Hematopoietic multipotent progenitor cell (in vitro differentiated cells): ENCODE data around the gene PRR13. TPM values are rescaled to one million over a fixed set of nuclear protein-coding genes. Genes with fewer than 3 reads are reported as not detected.
A peak's percentile ranks its signal among the peaks of the same experiment; 100 is the strongest.
"Not testable (repeated sequence)": the region's sequence is repeated elsewhere in the genome, so short reads cannot be mapped to it uniquely, and the experiment has no call there.

Experiments
- DNase-seq, 3 donors: peaks; one replicate each; pipeline ENCODE4 v3.0.0-alpha.2; 2011 to 2015; ENCODE audit warnings: low read depth in 2 of 3, low spot score in 2 of 3
- total RNA-seq: library from RNA; depleted of rRNA; stranded (reverse); fragments of >200 nt; gene quantifications from one replicate; pipeline ENCODE4 v1.2.3, GENCODE V29; 2012

PRR13 gene
- total RNA-seq, 1 donor = 35.0 TPM

DNA sequence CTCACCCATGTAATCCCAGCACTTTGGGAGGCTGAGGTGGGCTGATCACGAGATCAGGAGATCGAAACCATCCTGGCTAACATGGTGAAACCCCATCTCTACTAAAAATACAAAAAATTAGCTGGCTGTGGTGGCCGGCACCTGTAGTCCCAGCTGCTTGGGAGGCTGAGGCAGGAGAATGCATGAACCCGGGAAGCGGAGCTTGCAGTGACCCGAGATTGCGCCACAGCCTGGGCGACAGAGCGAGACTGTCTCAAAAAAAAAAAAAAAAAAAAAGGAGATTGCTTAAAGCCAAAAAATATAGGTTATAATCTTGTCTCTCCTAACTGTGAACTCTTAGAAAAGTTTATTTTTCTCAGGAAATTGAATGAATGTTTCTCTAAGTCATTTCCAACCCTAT is 6.2 kb upstream of the PRR13 start:
- DNase-seq = not testable (repeated sequence)

DNA sequence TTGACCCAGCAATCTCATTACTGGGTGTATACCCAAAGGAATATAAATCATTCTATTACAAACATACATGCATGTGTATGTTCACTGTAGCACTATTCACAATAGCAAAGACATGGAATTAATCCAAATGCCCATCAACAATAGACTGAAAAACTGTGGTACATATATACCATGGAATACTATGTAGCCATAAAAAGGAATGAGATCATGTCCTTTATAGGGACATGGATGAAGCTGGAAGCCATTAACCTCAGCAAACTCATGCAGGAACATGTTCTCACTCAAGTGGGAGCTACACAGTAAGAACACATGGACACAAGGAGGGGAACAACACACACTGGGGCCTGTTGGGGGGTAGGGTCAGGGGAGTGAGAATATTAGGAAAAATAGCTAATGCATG is 2.0 kb upstream of the PRR13 start:
- DNase-seq = not testable (repeated sequence)

DNA sequence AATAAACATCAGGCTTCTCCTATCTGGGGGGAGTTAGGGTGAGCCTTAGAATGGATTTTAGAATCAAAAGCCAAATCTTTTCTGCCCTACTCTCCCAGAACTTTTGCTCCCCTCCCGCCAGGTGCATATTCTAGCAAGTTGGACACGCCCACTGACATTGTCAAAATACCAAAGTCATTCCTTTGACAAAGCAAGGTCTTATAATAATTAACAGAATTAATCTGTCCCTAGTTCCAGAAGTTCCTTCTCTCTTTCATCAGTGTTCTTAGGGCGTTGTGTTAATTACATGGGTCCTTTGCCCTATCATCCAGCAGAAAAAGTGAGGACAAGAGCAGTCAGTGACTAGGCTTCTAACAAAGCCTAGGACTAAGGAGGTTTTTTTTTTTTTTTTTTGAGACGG is 2.4 kb downstream of the PRR13 start:
- no peak for DNase-seq

DNA sequence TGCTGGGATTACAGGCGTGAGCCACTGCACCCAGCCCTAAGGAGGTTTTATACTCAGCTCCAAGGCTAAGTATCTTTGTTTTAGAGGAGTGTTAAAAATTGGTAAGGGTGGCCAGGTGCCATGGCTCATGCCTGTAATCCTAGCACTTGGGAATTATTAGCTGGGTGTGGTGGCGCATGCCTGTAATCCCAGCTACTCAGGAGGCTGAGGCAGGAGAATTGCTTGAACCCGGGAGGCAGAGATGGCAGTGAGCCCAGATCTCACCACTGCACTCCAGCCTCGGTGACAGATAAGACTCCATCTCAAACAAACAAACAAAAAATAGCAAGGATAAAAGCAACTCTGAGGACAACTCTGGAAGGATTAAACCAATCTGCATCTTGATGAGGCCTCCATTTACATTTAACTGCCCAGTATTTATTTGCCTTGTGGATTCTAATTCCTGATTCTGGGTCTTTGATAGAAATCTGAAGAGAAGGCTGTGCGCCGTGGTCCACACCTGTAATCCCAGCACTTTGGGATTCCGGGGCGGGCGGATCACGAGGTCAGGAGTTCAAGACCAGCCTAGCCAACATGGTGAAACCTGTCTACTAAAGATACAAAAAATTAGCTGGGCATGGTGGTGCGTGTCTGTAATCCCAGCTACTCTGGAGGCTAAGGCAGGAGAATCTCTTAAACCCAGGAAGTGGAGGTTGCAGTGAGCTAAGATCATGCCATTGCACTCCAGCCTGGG is 3.2 kb downstream of the PRR13 start:
- not testable (repeated sequence) for DNase-seq

- DNase-seq = no peak
These were observed 9.4 kb downstream of the PRR13 start for GRCh38 chr12:53450936-53451335.

DNA sequence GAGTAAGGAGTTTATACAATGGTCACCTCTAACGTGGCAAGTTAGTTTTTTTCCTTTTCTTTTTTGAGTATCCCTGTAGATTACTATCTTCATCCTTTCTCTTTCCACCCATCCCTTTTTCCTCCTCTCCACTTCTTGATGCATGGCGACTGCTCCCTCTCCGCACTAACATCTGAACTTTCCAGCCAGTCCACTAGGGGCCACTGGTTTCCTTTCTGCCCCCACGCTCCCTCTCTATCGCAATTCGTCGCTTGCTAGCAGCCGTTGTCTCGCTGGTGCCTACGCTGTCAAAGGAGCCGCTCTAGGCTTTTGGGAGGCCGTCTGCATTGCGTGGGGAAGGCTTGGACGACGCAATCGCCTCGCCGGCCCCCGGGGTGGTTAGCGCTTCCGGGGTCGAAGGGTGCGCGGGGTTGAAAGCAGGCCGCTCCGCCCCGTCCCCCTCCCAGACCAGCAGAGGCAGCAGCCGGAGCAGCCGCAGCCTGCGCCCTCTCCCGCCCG is 10.2 kb downstream of the PRR13 start, which contains the start of gene PCBP2:
PCBP2 (plus strand) TSS at position 442 of the 498 bp plus-strand sequence. CDS start 2,699 bp downstream, outside the sequence.
- peak; percentile 91 to 100 (median 99) for DNase-seq

GRCh38 chr12:53452159-53453077 is 10.9 kb downstream of the PRR13 start:
- DNase-seq = peak; percentile 83 to 86 (median 85)

GRCh38 chr12:53453953-53454640 is 12.6 kb downstream of the PRR13 start:
- no peak for DNase-seq

- DNase-seq = no peak
These were observed 13.2 kb downstream of the PRR13 start for GRCh38 chr12:53454707-53455106.

DNA sequence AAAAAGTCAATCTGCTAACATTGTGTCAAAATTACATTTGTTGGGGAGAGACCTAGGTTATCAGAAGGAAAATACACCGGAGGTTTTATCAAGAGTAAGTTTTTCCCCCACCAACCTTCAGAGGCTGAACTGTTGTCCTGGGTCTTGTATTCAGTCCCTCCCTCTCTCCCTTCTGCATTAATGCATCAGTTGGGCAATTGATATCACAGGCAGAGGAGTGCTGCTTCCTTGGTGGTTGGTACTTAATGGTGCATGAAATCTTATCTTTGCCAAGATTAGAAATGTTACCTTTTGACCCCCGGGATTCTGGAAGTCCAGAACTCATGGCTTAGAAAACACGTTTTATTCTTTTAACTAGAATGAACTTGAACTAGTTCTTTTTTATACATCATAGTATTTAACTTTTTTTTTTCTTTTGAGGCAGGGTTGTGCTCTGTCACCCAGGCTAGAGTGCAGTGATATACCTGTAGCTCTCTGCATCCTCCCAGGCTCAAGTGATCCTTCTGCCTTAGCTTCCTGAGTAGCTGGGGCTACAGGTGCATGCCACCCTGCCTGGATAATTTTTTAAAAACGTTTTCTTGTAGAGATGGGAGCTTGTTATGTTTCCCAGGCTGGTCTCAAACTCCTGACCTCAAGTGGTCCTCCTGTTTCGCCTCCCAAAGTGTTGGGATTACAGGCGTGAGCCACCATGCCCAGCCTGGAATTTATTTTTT is 15.3 kb downstream of the PRR13 start:
- DNase-seq = no peak

GRCh38 chr12:53459097-53459496 is 17.6 kb downstream of the PRR13 start:
- no peak for DNase-seq

- no peak for DNase-seq
These were observed 19.5 kb downstream of the PRR13 start for GRCh38 chr12:53461059-53461458.

DNA sequence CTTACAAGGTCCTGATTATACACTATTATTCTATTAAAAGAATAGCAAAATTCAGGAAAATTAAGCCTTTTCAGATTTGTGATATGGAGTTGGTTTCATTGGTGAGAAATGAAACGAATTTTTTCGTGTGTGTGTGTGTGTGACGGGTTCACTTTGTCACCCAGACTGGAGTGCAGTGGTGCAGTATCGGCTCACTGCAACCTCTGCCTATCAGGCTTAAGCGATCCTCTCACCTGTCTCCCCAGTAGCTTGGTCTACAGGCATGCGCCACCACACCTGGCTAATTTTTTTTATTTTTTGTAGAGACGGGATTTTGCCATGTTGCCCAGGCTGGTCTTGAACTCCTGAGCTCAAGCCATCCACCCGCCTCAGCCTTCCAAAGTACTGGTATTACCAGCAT is 20.1 kb downstream of the PRR13 start:
- no peak for DNase-seq

DNA sequence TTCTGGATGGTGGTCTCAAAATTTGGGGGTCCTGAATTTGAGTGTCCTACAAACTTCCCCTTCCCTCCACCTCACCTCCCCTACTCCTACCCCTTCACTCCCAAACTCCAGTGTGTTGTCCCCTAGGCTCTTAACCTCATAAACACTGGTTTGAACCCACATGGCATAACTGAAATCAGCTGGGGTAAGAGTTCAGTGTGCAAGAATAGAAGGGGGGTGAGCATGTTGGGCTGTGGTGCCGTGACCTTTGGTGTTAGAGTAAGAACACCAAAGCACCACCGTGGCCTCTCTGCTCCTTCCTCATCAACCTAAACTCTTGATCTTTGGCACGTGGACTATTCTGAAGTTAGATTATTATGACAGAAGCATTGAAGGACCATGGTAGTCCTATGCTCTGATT is 21.4 kb downstream of the PRR13 start:
- no peak for DNase-seq

DNA sequence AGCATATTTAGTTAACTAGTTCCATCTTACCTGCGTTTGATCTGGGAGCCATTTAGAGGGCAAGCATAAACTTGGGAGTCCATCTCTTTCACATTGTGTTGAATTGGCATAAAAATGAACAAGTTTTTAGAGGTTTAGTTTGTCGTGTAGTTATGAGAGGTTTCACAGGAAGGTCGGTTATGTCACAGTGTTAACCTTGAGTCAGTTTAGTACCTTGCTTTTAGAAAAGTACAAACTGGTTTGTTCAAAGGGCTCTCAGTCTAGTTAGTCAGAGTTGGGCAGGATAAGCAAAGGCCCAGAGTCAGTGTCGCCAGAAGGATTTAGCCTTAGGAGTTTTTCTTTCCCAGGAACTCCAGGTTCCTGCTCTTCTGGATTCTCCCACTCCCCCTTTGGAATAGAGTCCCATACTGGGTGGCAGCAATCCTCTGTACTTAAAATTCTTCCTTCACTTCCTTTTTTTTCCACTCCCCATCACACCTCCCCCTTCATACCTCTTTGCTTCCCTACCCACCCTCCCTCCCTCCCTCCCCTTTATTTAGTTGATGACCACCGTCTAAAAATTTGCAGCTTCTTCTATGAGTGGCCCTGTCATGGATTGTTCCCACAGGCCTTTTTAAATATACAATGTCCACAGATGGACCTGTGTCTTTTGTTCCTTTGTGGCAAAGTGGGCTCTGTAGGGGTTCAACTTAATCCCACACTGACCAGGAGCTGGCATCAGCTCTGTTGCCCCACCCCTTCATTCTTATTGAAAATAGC is 22.4 kb downstream of the PRR13 start:
- DNase-seq = no peak

DNA sequence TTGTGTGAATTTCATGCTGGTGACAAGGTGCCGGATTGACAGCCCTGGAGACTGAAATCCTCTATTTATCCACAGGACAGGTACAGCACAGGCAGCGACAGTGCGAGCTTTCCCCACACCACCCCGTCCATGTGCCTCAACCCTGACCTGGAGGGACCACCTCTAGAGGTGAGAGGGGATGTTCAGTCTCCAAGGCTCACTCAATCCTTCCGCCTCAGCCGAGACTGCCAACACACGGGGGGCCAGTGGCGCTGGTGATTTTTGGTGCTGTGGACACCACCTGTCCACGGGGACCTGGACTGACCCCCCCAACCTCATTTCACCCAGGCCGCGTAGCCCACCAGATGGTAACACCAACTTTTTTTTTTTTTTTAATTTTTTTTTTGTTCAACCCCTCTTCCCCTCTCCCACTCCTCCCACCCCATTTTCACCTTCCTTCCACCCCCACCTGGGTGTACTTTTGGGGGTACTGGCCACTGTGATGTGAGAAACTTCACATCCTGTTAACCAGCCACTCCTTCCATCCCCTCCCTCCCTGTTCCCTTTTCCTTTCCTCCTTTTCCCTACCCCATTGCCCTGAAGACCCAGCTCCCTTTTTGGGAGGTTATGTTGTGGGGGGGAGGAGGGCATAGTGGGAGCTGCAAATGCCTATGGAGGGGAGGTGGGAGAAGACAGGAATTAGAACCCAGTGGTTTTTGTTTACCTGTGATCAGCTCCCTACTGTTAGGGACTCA is 23.3 kb downstream of the PRR13 start:
- DNase-seq = no peak

- DNase-seq = no peak
These were observed 24.1 kb downstream of the PRR13 start for GRCh38 chr12:53465679-53466078.

DNA sequence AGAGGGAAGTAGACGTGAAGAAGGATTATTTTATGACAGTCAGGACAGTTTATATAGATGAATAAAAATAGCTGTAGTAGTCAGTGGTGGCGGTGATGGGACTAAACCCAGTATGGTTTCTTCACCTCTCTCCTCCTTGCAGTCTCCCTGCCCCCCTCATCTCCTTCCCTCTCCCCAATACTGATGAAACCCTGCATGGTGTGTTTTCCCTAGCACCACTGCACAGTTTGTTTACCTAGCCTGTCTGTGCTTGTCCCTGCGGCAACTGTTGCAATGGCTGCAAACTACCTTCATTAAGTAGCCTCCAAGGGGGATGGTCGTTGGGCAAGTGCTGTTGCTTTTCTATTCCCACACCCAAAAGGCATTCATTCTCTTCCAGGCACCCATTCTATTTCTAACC is 25.1 kb downstream of the PRR13 start:
- DNase-seq = no peak

- DNase-seq = no peak
These were observed 25.5 kb downstream of the PRR13 start for GRCh38 chr12:53467082-53467481.
